Neural cell (in vitro differentiated cells): ENCODE results near the gene GADD45A. TPM values are rescaled to one million over a fixed set of nuclear protein-coding genes. Genes with fewer than 3 reads are reported as not detected.

Experiments
- H2AFZ ChIP-seq: fragments of 200-600, 300-800 bp; sonication (generic), shearing (Covaris generic); 2 replicates; pipeline ENCODE4 v1.6.0; 2014; ENCODE audit warnings: low read depth, mild to moderate bottlenecking, antibody characterized with exemption, low read length, moderate library complexity
- H3F3A ChIP-seq: fragments of 200-600 bp; shearing (Covaris generic); 2 replicates; pipeline ENCODE4 v1.6.1; 2016; ENCODE audit warnings: mild to moderate bottlenecking, moderate library complexity, mixed read lengths, antibody characterized with exemption, low read length; ENCODE audit not compliant: insufficient read depth, poor library complexity, severe bottlenecking
- H3K27ac ChIP-seq: fragments of 200-600, 300-800 bp; sonication (generic), shearing (Covaris generic); 2 replicates; pipeline ENCODE4 v1.5.1; 2014; ENCODE audit warnings: mild to moderate bottlenecking, low read length, moderate library complexity
- H3K27me3 ChIP-seq: fragments of 300-800, 200-600 bp; sonication (generic), shearing (Covaris generic); 2 replicates; pipeline ENCODE4 v1.6.0; 2014; ENCODE audit warnings: mild to moderate bottlenecking, low read depth, low read length, moderate library complexity; ENCODE audit not compliant: insufficient read depth
- H3K36me3 ChIP-seq: fragments of 300-800, 200-600 bp; sonication (generic), shearing (Covaris generic); 2 replicates; pipeline ENCODE4 v1.5.1; 2014; ENCODE audit warnings: mild to moderate bottlenecking, antibody characterized with exemption, low read length, moderate library complexity; ENCODE audit not compliant: insufficient read depth
- H3K4me2 ChIP-seq: fragments of 300-800, 200-600 bp; sonication (generic), shearing (Covaris generic); 2 replicates; pipeline ENCODE4 v1.6.0; 2014; ENCODE audit warnings: mild to moderate bottlenecking, low read length
- H3K4me3 ChIP-seq: fragments of 300-800, 200-600 bp; sonication (generic), shearing (Covaris generic); 2 replicates; pipeline ENCODE4 v1.5.1; 2014; ENCODE audit warnings: mild to moderate bottlenecking, low read length, moderate library complexity
- H3K79me2 ChIP-seq: fragments of 200-600 bp; shearing (Covaris generic); replicated peaks from 2 replicates; pipeline ENCODE4 v1.6.0; 2014; ENCODE audit warnings: mild to moderate bottlenecking, low read length, moderate library complexity; ENCODE audit not compliant: insufficient read depth
- H3K9ac ChIP-seq: fragments of 300-800, 200-600 bp; sonication (generic), shearing (Covaris generic); 2 replicates; pipeline ENCODE4 v1.6.1; 2016; ENCODE audit warnings: mild to moderate bottlenecking, low read length, mixed read lengths
- H3K9me2 ChIP-seq: fragments of 200-600 bp; shearing (Covaris generic); 2 replicates; pipeline ENCODE4 v1.6.1; 2016; ENCODE audit warnings: mild to moderate bottlenecking, low read length, mixed read lengths; ENCODE audit not compliant: insufficient read depth
- H3K9me3 ChIP-seq: fragments of 200-600, 300-800 bp; sonication (generic), shearing (Covaris generic); 2 replicates; pipeline ENCODE4 v1.6.1; 2016; ENCODE audit warnings: mild to moderate bottlenecking, mixed run types, low read length, moderate library complexity, mixed read lengths
- H4K20me1 ChIP-seq: fragments of 200-600 bp; shearing (Covaris generic); 2 replicates; pipeline ENCODE4 v1.6.1; 2016; ENCODE audit warnings: mild to moderate bottlenecking, mixed run types; ENCODE audit not compliant: insufficient read depth
- CTCF ChIP-seq: fragments of 450-650 bp; IDR thresholded peaks from 2 replicates; pipeline ENCODE4 v1.5.1; 2014; ENCODE audit warnings: antibody characterized with exemption, mild to moderate bottlenecking, moderate library complexity; ENCODE audit not compliant: poor library complexity, severe bottlenecking
- EP300 ChIP-seq: fragments of 450-650 bp; conservative IDR thresholded peaks from 2 replicates; pipeline ENCODE4 v1.6.1; 2014; ENCODE audit warnings: antibody characterized with exemption, mild to moderate bottlenecking, moderate library complexity; ENCODE audit not compliant: poor library complexity, severe bottlenecking
- EZH2 ChIP-seq: fragments of 200-600, 300-800 bp; shearing (Covaris generic), sonication (generic); IDR thresholded peaks from 2 replicates; pipeline ENCODE4 v1.6.1; 2014; ENCODE audit warnings: antibody characterized with exemption, low read length, borderline replicate concordance, mild to moderate bottlenecking; ENCODE audit not compliant: insufficient read depth, poor library complexity, severe bottlenecking
- MXI1 ChIP-seq: fragments of 450-650 bp; conservative IDR thresholded peaks from 2 replicates; pipeline ENCODE4 v1.6.1; 2014; ENCODE audit warnings: antibody characterized with exemption, mild to moderate bottlenecking; ENCODE audit not compliant: poor library complexity, severe bottlenecking
- POLR2AphosphoS5 ChIP-seq: IDR thresholded peaks from 2 replicates; pipeline ENCODE4 v1.6.1; 2012
- RAD21 ChIP-seq: fragments of 450-650 bp; conservative IDR thresholded peaks from 2 replicates; pipeline ENCODE4 v1.6.1; 2014; ENCODE audit warnings: antibody characterized with exemption, mild to moderate bottlenecking, moderate library complexity
- SMC3 ChIP-seq: fragments of 450-650 bp; conservative IDR thresholded peaks from 2 replicates; pipeline ENCODE4 v1.6.1; 2014; ENCODE audit warnings: antibody characterized with exemption, mild to moderate bottlenecking, moderate library complexity; ENCODE audit not compliant: poor library complexity
- TAF1 ChIP-seq: IDR thresholded peaks from 2 replicates; pipeline ENCODE4 v1.6.1; 2012; ENCODE audit warnings: low read depth
- polyA plus RNA-seq: library from polyadenylated mRNA; depleted of rRNA; stranded (reverse); fragments of >200 nt; gene quantifications from 2 replicates; pipeline ENCODE4 v1.2.3, GENCODE V29; 2014
- TF ChIP-seq, protein P1 (sequence below): IDR thresholded peaks from 2 replicates; pipeline ENCODE4 v1.6.1; 2012; ENCODE audit warnings: borderline replicate concordance

Gene GADD45A
- polyA plus RNA-seq, 1 donor from 2014 or later, result 13.7 TPM

DNA sequence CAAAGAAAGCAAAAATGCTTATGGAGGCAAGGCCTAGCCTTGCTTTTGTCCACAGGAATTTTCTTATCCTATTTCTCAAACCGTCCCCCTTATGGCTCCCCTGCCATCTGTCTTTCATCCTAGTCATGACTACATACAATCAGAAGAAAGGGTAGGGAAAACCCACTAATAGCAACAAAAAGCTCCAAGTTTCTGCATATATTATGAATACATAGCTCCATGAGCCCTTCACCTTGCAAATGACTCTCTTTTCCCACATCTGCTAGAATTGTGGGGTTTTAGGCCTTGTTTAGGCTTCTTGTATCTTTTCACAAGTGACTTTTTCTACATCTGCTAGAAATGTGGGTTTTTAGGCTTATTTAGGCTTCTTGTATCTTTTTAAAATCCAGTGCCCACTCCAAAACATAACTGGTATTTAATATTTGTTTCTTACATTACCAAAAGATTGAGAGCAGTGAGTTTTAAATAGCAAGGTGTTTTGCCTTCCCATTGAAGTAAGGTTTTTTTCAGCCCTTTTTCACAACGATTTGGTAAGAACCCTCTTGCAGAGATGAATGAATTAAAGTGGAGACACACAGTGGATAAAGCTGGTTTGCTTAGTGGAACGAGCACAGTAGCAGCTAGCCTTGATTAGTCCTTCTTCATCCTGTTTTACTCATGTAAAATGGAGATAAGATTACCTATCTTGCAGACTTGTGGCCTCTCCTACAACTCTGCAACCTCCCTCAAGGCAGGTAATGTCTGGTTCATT is 4.4 kb downstream of the GADD45A start:
- no peak overlapping the region for H3K4me2 ChIP-seq
- H3K9ac ChIP-seq, result no peak overlapping the region
- no peaks in the 10 kb centered on the region for H4K20me1 ChIP-seq
- peaks cover 8% of the 10 kb centered on the region for H3K79me2 ChIP-seq
- no peaks in the 10 kb centered on the region for H3F3A ChIP-seq
- H3K36me3 ChIP-seq, result no peaks in the 10 kb centered on the region
- no peaks in the 10 kb centered on the region for H3K9me2 ChIP-seq
- no peak for TF ChIP-seq EZH2
- TF ChIP-seq SMC3, result no peak
- H3K9me3 ChIP-seq, result no peaks in the 10 kb centered on the region
- H2AFZ ChIP-seq, result no peak overlapping the region
- no peak overlapping the region for H3K4me3 ChIP-seq
- H3K27me3 ChIP-seq, result no peaks in the 10 kb centered on the region
- no peak overlapping the region for H3K27ac ChIP-seq

DNA sequence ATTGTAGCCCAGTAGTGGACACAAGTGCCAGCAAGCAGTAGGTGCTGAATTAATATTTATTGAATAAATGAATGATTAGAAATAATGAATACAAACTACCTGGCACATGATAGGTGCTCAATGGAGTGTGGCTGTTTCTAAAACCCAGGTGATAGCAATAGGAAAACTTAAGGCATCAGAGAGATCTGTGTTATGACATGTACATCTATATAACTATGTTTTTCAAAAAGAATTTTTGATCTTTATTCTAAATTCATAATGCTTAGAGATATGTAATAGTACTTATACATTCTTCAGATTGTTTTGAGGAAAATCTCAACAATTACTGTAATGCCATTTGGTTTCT is 5.0 kb downstream of the GADD45A start:
- TF ChIP-seq MXI1 (no peak), POLR2AphosphoS5 (no peak), EZH2 (no peak), RAD21 (no peak), CTCF (no peak), SMC3 (no peak), TAF1 (no peak), EP300 (no peak)
- TF ChIP-seq, protein P1, sequence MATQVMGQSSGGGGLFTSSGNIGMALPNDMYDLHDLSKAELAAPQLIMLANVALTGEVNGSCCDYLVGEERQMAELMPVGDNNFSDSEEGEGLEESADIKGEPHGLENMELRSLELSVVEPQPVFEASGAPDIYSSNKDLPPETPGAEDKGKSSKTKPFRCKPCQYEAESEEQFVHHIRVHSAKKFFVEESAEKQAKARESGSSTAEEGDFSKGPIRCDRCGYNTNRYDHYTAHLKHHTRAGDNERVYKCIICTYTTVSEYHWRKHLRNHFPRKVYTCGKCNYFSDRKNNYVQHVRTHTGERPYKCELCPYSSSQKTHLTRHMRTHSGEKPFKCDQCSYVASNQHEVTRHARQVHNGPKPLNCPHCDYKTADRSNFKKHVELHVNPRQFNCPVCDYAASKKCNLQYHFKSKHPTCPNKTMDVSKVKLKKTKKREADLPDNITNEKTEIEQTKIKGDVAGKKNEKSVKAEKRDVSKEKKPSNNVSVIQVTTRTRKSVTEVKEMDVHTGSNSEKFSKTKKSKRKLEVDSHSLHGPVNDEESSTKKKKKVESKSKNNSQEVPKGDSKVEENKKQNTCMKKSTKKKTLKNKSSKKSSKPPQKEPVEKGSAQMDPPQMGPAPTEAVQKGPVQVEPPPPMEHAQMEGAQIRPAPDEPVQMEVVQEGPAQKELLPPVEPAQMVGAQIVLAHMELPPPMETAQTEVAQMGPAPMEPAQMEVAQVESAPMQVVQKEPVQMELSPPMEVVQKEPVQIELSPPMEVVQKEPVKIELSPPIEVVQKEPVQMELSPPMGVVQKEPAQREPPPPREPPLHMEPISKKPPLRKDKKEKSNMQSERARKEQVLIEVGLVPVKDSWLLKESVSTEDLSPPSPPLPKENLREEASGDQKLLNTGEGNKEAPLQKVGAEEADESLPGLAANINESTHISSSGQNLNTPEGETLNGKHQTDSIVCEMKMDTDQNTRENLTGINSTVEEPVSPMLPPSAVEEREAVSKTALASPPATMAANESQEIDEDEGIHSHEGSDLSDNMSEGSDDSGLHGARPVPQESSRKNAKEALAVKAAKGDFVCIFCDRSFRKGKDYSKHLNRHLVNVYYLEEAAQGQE, result no peak
- Histone ChIP-seq H3K9ac (no peak overlapping the region), H3K79me2 (peaks cover 8% of the 10 kb centered on the region), H3K9me2 (no peaks in the 10 kb centered on the region), H3K4me2 (no peak overlapping the region), H3K36me3 (no peaks in the 10 kb centered on the region), H3K27ac (no peak overlapping the region), H3K9me3 (no peaks in the 10 kb centered on the region), H3K4me3 (no peak overlapping the region), H2AFZ (no peak overlapping the region), H4K20me1 (no peaks in the 10 kb centered on the region), H3F3A (no peaks in the 10 kb centered on the region), H3K27me3 (no peaks in the 10 kb centered on the region)
